DMS 273 (cell line): Measurements from ENCODE around the gene OSBPL5.
"Not testable (repeated sequence)": the region's sequence is repeated elsewhere in the genome, so short reads cannot be mapped to it uniquely, and the experiment has no call there.

Experiments used
- DNase-seq: peaks from one replicate; lab custom pipeline; 2025; ENCODE audit not compliant: unreplicated experiment; lab: John Stamatoyannopoulos, UW

Gene OSBPL5

DNA sequence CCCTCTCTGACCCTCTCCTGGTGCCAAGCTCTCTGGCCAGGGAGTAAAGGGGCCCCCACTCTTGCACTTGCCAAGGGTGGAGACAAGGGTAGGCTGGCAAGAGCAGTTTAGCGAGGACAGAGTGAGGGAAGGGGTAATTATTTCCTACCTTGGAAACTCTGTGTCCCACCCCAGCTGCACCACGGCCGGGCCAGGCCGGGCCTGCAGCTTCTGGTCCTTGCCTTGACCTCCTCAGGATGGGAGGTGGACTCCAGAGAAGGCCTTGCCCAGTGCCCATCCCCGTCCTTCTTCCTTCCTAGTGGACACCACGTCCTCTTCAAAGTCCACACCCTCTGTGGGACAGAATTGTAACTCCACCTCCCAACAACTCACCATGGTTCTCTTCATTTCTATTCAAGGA is 18.4 kb upstream of the OSBPL5 start:
- DNase-seq: no peak

DNA sequence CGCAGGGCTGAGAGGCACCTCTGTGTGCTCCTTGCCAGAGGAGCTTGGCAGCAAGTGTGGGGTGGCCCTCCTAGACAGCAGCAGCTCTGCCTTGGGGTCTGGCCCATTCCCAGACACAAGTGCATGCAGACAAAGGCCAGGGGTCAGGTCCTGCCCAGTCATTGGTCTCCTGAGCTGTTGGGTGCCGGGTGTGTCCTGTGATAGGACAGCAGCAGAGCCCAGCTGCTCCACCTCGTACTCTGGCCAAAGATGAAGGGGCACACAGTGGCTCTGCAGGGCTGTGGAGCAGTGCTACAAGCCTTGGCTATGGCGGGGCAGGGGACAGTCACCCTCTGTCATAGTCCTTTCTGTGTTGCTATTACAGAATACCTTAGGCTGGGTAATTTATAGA is 17.3 kb upstream of the OSBPL5 start:
- no peak for DNase-seq

DNA sequence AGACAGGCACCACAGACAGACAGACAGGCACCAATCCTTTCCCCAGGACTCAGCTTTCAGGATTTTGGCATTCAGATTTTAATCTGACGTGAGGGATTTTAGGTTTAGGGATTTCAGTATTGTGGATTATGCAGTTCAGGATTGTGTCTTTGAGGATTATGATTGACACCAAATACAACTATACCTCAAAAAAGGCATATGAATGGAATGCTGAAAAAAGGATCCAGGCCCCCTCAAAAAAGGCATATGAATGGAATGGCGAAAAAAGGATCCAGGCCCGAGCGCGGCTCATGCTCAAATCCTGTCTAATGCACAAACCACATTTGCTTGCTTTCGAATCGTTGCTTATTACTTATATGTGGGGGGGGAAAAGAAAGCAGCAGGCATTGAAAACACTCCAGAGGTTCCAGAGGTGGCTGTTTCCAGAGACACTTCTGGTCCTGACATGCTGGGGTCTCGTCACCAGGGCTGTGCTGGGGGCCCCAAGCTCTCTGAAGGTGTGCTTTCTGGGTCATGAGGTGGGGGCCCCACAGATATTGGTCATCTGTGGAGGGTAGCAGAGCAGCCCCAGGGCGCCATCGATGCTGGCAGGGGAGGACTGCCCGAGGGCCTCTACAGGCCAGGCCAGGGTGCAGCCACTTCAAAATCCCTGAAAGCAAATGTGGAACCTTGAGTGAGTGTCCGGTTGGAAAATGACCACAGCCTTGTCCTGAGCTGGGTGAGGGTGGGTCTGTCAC is 16.8 kb upstream of the OSBPL5 start:
- DNase-seq: no peak

DNA sequence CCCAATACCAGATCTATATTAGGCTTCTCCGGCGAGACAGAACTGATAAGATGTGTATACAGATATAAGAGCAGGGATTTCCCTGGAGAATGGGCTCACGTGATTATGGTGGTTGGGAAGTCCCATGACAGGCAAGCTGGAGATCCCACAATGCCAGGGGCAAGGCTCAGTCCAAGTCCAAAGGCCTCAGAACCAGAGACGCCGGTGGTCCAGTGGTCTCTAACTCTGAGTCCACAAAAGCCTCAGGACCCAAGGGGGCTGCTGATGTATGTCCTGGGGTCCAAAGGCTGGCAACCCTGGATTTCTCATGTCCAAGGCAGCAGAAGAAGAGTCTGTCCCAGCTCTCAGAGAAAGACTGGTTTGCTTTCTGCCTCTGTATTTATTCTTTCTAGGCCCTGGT is 15.8 kb upstream of the OSBPL5 start:
- DNase-seq: no peak

DNA sequence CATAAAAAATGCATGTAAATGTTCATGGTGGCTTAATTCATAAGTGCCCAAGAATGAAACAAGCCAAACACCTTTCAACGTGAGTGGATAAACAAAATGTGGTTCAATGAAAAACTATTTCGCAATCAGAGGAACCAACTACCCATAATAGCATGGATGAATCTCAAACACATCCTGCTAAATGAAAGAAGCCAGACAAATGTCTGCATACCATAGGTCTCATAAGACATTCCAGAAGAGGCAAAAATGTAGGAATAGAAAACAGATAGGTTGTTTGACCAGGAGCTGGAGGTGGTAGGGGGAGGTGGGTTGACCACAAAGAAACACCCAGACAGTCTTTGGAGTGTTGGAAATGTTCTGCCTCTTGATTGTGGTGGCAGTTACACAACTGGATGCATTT is 13.2 kb upstream of the OSBPL5 start:
- no peak for DNase-seq

DNA sequence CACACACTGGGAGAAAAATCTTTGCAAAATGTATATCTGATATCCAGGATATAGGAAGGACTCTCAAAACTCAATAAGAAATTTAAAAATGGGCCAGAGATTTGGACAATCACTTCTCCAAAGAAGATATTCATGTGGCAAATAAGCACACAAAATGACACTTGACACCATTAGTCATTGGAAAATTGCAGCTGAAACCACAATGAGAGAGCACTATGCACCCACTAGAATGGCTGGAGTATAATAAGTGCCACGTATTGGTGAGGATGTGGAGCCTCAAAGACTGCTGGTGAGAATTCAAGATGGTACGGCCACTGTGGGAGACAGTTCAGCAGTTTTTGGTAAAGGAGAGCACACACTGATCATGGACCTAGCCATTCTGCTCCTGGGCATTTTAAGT is 12.8 kb upstream of the OSBPL5 start:
- DNase-seq: no peak

DNA sequence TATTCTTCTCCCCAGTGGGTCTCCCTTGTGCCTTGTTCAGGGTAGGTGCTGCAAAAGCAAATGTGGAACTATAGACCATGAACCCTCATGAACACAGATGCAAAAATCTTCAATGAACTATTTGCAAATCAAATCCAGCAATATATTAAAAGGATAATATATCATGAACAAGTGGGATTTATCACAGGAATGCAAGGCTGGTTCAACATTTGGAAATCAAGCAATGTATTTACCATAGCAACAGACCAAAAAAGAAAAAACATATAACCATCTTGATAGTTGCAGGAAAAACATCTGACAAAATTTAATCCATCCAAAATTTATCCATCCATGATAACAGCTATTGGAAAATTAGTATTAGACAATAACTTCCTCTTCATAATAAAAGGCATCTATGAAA is 11.4 kb upstream of the OSBPL5 start:
- DNase-seq: no peak

DNA sequence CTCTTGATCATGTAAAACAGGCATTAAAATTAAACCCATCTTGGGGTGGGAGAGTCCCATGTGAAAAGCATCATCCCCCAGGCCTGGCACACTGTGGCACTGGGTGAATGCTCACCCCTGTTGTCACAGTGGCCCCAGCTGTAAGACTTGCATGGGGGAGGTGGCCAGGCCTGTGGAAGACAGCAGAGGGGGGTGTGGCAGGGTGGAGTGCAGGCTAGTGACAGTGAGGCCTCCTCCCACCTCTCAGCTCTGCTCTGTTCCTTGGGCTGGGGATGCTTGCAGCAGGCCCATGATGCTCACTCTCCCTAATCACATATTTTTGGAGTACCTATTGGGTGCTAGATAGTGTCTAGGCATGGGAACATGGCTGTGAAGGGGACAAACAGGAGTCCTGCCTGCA is 10.1 kb upstream of the OSBPL5 start:
- no peak for DNase-seq

DNA sequence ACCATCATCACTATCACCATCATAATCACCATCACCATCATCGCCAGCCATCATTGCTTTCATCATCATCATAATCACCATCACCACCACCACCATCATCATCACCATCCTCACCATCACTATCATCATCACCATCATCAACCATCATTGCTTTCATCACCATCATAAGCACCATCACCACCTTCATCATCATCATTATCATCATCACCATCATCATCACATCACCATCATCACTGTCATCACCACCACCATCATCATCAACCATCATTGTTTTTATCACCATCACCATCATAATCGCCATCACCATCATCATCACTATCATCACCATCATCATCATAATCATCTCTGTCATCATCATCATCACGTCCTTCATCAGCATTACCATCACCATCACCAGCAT is 9.3 kb upstream of the OSBPL5 start:
- DNase-seq: no peak

DNA sequence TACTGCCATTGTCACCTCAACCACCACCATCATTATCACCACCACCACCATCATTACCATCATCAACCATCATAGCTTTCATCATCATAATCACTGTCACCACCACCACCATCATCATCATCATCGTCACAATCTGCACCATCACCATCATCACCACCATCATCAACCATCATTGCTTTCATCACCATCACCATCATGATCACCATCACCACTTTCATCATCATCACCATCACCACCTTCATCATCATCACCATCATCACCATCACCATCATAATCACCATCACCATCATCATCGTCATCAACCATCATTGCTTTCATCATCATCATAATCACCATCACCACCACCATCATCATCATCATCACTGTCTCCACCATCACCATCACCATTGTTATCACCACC is 8.7 kb upstream of the OSBPL5 start:
- no peak for DNase-seq

DNA sequence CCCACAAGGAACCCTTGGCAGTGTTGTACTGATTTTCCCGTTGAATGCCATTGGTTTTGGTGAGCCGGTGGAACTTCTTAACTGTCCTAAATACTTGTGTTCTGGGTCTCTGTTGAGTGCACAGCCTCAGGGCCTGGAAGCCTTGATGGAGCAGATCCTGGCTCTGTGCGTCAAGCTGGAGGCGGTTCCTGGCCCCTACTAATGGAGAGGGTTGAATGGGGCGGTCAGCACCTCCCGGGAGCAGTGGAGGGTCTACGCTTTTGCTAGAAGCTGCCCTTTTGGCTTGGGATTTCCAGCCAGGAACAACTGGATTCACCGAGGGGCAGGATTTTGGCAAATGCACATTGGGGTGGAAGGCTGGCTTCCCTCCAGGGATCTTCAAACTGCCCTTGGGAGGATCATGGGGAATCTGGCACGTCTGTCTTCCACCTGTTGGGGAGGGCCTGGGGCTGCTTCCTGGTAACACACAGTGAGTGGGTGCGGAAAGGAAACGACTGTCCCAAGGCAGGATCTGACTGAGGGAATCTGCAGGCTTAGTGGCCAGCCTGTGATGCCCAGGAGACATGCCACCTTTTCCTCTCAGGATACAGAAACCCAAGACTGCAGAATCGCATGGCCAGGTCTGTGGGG is 6.9 kb upstream of the OSBPL5 start:
- no peak for DNase-seq

DNA sequence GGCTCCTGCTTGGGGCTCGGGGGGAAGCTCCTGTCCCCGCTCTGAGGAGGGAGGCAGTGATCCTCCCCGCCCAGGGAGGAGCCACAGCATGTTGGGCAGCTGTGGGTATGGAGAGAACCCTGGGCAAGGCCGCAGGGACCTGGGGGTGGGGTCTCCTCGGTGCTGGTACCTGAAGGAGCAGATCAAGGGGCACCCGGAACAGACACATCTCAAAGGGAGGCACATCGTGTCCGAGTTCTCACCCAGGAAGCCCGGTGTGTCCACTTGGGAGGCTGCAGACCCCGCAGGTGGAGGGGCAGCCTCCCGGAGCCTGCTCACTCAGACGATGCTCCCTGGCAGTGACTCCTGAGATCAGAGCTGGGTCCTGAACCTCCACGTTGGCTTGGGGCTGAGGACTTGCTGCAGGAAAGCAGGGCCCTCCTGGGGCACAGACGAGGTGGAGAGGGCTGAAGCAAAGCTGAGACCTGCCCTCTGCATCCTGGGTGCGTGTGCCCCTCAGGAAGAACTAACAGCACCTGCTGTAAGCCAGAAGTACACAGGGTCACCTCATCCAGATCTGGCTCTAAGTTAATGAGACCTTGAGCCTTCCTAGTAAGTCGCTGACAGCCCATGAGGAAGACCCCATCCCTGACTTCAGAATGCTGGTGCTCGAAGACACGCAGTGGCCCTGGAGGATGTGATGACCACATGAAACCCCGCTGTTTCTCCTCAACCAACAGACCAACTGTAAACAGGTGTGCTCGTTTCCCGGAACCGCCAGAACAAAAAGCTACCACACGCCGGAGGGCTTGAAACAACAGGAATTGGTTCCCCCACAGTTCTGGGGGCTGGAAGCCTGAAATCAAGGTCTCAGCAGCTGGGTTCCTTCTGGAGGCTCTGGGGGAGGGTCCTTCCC is 5.9 kb upstream of the OSBPL5 start:
- no peak for DNase-seq

DNA sequence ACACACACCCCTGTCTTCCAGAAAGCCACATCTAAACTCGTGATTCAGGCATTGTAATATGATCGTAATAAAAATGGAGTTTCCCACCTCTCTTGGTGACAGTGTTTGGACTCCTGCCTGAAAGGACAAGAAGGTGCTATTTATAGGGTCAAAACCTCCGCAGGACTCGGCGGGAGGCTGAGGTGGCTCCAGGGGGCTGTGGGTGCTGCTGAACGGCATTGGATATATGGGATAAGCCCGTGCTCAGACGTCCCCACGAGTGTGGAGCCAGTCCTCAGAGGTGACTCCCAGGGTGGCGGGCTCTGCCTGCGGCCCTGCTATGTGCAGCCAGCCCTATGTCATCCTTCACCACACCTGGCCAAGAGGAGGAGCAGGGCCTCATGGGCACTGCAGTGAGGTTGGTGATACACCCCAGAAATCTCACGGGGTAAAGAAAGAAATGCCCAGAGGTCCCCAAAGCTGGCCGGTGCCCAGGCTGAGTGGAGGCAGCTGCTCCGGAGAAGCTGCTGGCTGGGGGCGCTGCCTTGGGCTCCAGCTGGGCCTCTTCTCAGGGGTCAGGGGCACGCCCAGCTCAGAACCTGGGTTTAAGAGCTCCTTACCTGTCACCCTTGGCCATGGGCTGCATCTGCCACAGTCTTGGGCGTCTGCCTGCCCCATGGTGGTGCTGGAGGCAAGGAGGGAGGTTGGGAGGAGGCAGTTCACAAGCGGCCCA is 5.1 kb upstream of the OSBPL5 start:
- no peak for DNase-seq

DNA sequence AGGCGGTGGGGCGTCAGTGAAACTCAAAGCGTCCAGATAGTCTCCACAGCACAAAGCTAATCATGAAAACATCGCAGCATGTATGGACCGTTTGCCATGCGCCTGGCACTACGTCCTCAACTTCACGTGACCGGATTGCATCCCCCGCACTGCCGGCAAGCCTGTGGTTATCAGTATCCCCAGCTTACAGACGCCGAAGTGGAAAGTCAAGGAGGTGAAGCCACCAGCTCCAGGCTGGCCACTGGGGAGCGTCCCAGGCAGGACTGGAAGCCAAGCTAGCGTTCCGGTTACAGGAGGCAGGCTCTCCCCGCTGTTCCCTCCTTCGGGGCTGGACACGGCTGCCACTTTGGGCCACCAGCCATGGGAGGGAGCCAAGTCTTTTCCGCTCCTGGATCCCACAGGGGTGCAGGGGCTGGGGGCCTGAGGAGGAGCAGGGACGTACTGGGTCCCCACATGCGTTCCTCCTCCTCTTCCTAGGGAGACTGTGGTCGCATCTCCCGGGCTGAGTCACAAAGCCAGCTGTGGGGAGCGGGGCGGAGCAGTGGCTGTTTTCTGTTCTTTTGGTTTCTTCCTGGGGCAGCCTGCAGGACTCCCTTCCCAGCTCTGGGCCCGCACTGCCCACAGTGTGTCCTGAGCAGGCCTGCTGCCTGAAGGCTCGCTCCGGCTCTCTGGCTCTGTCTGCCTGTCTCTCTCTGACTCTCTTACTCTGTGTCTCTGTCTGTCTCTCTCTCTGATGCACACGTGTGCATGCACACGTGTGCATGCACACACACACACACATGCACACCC is 4.3 kb upstream of the OSBPL5 start:
- peak; percentile 55 for DNase-seq

DNA sequence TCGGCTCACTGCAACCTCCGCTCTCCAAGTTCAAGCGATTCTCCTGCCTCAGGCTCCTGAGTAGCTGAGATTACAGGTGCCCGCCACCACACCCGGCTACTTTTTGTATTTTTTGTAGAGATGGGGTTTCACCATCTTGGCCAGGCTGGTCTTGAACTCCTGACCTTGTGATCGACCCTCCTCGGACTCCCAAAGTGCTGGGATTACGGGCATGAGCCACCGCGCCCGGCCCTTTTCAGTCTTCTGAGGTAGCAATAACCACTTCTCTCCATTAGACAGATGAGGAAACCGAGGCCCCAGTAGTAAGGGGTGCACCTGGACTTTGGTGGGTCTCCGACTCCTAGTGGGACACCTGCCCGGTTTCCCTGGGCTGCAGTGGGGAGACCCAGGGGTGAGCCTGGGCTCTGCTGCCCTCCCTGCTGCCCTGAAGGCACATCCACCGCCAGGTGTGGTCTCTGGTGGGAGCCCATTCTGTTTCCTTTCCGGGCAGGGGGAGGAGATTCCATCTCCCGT is 3.7 kb upstream of the OSBPL5 start:
- DNase-seq: not testable (repeated sequence)

DNA sequence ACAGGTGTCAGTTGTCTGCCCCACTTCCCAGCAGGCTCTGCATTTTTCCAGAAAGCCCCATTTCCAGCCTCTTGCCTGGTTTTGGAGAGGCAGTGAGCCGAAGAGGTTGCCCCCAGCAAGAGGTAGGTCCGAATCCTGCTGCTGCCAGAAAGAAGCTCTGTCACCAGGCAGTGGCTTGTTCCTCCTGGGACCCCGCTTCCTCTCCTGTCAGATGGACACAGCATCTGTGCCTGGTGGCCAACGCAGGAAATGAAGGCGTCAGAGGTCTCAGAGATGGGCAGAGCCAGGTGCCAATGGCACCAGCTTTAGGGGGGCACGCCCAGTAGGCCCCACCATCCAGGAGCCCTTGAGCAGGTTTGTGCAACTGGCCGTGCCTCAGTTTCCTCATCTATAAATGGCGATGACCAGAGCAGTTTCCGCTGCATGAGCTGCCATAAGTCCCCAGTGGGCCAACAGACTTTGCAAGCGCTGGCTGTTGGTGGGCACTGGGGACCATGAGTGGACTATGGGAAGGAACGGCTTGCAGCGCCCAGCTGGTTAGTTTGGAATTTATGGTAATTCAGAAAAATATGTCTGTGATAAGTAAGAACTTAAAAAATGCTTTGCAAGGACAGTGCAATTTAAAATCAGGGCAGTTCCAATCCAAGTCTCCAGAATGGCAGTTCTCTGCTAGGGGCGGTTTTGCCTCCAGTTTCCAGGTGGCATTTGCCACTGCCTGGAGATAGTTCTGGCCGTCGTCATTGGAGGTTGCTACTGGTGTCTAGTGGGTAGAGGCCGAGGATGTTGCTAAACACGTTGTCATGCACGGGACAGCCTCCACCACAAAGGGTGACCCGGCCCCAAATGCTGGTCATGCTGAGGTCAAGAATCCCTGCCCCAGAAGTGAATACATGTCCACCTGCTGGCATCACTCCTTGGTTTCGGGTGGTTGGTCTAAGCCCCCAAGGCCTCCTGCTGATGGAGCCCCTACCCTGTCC is 2.3 kb upstream of the OSBPL5 start:
- peak; percentile 63 for DNase-seq

DNA sequence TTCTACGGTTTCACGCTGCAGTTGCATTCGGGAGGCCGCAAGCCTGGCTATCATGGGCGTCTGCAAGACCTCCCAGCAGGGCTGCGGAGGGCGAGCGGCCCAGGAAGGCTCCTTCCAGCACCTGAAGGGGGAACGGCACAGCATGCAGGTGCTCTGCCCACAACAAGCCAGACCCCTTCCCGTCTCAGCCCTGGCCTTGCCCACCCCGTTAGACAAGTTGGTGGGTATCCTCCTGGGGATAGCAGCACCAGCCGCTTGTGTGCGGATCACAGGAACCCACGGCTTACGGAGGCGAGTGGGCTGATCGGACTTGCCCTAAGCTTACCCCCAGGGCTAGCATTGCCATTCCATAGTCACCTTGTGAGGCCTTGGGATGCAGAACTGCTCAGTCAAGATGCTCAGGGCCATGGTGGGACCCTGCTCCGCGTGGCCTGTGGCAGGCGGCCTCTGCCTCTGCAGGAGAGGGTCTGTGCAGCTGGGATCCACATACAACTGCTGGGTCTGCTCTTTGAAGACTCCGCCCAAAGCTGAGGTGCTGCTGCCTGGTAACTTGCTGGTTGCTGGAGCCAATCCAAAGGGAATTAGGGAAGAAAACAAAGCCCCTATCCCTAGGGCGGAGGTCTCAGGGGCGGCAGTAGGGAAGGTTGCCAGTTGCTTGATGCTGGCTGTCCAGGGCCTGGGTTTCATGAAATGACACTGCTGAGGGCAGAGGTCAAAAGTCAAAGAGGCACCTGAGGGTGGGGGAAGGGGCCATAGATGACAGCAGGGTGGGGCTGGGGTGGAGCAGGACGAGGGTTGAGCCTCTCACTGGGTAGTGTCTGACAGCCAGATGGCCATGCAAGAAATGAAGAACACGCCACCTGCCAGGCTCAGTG is 1.4 kb upstream of the OSBPL5 start:
- DNase-seq: peak; percentile 82

DNA sequence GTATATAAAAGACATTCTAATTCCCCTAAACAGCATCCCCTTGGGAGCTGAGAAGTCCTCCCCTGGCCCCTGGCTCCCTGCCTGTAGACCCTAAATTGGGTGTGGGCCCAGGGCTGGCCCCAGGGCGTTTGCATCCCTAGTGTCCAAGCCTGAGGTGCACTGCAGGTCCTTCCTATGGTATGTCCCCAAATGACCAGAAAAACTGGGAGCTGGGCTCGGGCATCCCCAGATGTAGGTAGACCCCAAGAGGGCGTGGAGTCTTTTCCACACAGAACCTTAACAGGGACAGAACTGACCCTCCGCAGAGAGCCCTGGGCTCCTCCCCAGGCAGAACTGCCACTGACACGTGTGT is 782 bp upstream of the OSBPL5 start:
- DNase-seq: no peak
